ENCODE results near the gene MBNL2. TPM values are rescaled to one million over a fixed set of nuclear protein-coding genes. Genes with fewer than 3 reads are reported as not detected.

The MBNL2 gene
- total and polyA plus RNA-seq, 10 of the 15 experiments (the other 5 are each of a cell fraction or from before 2014, with no cell fraction given), result 1.6 to 9.7 (median 6.7) TPM

DNA sequence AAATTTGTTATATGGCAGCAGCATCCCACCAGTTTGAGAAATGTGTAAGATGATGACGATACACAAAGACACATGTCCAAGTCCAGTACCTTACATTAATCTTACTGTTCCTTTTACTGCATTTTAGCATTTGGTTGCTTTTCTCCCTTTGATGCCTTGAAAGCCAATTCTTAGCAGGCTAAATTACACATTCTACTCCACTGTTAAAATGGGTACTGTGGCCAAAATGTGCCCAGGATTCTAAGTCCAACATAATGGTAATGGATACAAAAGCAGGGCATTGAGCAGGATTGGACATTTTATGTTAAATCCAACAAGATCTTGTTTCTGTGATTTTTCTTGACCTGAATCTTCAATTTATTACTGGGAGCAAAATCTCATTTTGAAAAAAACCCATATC, 159.1 kb downstream of the MBNL2 start:
- no TSS peak for BruUV-seq (replicated peaks)
- Histone ChIP-seq H3K36me3 (ENCODE audit: control insufficient read depth in 2 of 2, insufficient read depth in 2 of 2, low read length in 1 of 2) (no peaks in the 10 kb centered on the region), H3K4me2 (ENCODE audit: control insufficient read depth, insufficient read depth) (no peak overlapping the region), H3K79me2 (ENCODE audit: control insufficient read depth, insufficient read depth, low read length) (no peaks in the 10 kb centered on the region), H4K20me1 (ENCODE audit: control insufficient read depth, insufficient read depth) (no peaks in the 10 kb centered on the region), H2AFZ (ENCODE audit: control insufficient read depth, low read depth, low read length) (no peak overlapping the region), H3K27ac (ENCODE audit: control insufficient read depth, insufficient read depth) (no peak overlapping the region), H3K27me3 (replicated peaks in 1 of 2; ENCODE audit: control insufficient read depth in 2 of 2, insufficient read depth in 2 of 2, low read length in 1 of 2) (no peaks in the 10 kb centered on the region), H3K4me3 (no peak overlapping the region), H3K4me1 (ENCODE audit: control insufficient read depth, insufficient read depth, low read length) (no peaks in the 10 kb centered on the region), H3K9ac (ENCODE audit: control insufficient read depth, insufficient read depth, low read length) (no peak overlapping the region), H3K9me3 (replicated peaks; ENCODE audit: control insufficient read depth, insufficient read depth, low read length) (no peaks in the 10 kb centered on the region)
- no peak for DNase-seq (ENCODE audit: low read depth, low spot score)
- 100% methylated on average over 1 of the region's 1 CpG for WGBS (ENCODE audit: insufficient coverage, insufficient replicate concordance, low lambda C conversion rate, missing lambda C conversion rate)
- intact Hi-C loops (cut with micrococcal nuclease; ENCODE audit: unreplicated experiment) (no loop called here), in situ Hi-C loops (cut with MboI) (no loop called here)
- ChIA-PET SMC1A (ENCODE audit: uncharacterized antibody, unreplicated experiment) (no interaction called here), RAD21 (ENCODE audit: unreplicated experiment) (no interaction called here), CTCF (no interaction called here), POLR2A (no interaction called here)
- no peak for FAIRE-seq
- ATAC-seq, result no peak
- TF ChIP-seq, protein P1, sequence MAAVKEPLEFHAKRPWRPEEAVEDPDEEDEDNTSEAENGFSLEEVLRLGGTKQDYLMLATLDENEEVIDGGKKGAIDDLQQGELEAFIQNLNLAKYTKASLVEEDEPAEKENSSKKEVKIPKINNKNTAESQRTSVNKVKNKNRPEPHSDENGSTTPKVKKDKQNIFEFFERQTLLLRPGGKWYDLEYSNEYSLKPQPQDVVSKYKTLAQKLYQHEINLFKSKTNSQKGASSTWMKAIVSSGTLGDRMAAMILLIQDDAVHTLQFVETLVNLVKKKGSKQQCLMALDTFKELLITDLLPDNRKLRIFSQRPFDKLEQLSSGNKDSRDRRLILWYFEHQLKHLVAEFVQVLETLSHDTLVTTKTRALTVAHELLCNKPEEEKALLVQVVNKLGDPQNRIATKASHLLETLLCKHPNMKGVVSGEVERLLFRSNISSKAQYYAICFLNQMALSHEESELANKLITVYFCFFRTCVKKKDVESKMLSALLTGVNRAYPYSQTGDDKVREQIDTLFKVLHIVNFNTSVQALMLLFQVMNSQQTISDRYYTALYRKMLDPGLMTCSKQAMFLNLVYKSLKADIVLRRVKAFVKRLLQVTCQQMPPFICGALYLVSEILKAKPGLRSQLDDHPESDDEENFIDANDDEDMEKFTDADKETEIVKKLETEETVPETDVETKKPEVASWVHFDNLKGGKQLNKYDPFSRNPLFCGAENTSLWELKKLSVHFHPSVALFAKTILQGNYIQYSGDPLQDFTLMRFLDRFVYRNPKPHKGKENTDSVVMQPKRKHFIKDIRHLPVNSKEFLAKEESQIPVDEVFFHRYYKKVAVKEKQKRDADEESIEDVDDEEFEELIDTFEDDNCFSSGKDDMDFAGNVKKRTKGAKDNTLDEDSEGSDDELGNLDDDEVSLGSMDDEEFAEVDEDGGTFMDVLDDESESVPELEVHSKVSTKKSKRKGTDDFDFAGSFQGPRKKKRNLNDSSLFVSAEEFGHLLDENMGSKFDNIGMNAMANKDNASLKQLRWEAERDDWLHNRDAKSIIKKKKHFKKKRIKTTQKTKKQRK (IDR thresholded peaks at IDR 0.05; ENCODE audit: low read depth, low read length), result no peak
- TF ChIP-seq, protein P2, sequence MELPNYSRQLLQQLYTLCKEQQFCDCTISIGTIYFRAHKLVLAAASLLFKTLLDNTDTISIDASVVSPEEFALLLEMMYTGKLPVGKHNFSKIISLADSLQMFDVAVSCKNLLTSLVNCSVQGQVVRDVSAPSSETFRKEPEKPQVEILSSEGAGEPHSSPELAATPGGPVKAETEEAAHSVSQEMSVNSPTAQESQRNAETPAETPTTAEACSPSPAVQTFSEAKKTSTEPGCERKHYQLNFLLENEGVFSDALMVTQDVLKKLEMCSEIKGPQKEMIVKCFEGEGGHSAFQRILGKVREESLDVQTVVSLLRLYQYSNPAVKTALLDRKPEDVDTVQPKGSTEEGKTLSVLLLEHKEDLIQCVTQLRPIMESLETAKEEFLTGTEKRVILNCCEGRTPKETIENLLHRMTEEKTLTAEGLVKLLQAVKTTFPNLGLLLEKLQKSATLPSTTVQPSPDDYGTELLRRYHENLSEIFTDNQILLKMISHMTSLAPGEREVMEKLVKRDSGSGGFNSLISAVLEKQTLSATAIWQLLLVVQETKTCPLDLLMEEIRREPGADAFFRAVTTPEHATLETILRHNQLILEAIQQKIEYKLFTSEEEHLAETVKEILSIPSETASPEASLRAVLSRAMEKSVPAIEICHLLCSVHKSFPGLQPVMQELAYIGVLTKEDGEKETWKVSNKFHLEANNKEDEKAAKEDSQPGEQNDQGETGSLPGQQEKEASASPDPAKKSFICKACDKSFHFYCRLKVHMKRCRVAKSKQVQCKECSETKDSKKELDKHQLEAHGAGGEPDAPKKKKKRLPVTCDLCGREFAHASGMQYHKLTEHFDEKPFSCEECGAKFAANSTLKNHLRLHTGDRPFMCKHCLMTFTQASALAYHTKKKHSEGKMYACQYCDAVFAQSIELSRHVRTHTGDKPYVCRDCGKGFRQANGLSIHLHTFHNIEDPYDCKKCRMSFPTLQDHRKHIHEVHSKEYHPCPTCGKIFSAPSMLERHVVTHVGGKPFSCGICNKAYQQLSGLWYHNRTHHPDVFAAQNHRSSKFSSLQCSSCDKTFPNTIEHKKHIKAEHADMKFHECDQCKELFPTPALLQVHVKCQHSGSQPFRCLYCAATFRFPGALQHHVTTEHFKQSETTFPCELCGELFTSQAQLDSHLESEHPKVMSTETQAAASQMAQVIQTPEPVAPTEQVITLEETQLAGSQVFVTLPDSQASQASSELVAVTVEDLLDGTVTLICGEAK (IDR thresholded peaks at IDR 0.05; ENCODE audit: borderline replicate concordance), result no peak
- no peak for TF ChIP-seq SUZ12 (IDR thresholded peaks at IDR 0.05; ENCODE audit: unreplicated experiment)
- no peak for TF ChIP-seq CREM (IDR thresholded peaks at IDR 0.05; ENCODE audit: low read depth)
- TF ChIP-seq STAT1 (conservative IDR thresholded peaks at IDR 0.05), result no peak
- TF ChIP-seq ZNF207 (IDR thresholded peaks at IDR 0.05; ENCODE audit: borderline replicate concordance), result no peak
- TF ChIP-seq, protein P3, sequence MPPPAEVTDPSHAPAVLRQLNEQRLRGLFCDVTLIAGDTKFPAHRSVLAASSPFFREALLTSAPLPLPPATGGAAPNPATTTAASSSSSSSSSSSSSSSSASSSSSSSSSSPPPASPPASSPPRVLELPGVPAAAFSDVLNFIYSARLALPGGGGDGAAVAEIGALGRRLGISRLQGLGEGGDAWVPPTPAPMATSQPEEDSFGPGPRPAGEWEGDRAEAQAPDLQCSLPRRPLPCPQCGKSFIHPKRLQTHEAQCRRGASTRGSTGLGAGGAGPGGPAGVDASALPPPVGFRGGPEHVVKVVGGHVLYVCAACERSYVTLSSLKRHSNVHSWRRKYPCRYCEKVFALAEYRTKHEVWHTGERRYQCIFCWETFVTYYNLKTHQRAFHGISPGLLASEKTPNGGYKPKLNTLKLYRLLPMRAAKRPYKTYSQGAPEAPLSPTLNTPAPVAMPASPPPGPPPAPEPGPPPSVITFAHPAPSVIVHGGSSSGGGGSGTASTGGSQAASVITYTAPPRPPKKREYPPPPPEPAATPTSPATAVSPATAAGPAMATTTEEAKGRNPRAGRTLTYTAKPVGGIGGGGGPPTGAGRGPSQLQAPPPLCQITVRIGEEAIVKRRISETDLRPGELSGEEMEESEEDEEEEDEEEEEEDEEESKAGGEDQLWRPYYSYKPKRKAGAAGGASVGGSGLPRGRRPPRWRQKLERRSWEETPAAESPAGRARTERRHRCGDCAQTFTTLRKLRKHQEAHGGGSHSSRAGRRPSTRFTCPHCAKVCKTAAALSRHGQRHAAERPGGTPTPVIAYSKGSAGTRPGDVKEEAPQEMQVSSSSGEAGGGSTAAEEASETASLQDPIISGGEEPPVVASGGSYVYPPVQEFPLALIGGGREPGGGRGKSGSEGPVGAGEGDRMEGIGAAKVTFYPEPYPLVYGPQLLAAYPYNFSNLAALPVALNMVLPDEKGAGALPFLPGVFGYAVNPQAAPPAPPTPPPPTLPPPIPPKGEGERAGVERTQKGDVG (CRISPR knock-in tag; IDR thresholded peaks at IDR 0.05), result no peak
- TF ChIP-seq DPF2 (IDR thresholded peaks at IDR 0.05), result no peak
- no peak for TF ChIP-seq ZNF217 (IDR thresholded peaks at IDR 0.05)
- TF ChIP-seq, protein P4, sequence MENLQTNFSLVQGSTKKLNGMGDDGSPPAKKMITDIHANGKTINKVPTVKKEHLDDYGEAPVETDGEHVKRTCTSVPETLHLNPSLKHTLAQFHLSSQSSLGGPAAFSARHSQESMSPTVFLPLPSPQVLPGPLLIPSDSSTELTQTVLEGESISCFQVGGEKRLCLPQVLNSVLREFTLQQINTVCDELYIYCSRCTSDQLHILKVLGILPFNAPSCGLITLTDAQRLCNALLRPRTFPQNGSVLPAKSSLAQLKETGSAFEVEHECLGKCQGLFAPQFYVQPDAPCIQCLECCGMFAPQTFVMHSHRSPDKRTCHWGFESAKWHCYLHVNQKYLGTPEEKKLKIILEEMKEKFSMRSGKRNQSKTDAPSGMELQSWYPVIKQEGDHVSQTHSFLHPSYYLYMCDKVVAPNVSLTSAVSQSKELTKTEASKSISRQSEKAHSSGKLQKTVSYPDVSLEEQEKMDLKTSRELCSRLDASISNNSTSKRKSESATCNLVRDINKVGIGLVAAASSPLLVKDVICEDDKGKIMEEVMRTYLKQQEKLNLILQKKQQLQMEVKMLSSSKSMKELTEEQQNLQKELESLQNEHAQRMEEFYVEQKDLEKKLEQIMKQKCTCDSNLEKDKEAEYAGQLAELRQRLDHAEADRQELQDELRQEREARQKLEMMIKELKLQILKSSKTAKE (IDR thresholded peaks at IDR 0.05; ENCODE audit: low read depth, poor library complexity, severe bottlenecking), result no peak

Measured in GM12878 (cell line).